NB4 (cell line): ENCODE results near the gene KCTD16.

Experiments used
- MYC ChIP-seq: IDR thresholded peaks from 2 replicates; pipeline ENCODE4 v1.6.1; 2011; ENCODE audit warnings: low read depth, low read length
- TF ChIP-seq, protein P1 (sequence below): IDR thresholded peaks from one replicate; pipeline ENCODE4 v1.5.1; 2012; ENCODE audit warnings: low read depth, low read length

DNA sequence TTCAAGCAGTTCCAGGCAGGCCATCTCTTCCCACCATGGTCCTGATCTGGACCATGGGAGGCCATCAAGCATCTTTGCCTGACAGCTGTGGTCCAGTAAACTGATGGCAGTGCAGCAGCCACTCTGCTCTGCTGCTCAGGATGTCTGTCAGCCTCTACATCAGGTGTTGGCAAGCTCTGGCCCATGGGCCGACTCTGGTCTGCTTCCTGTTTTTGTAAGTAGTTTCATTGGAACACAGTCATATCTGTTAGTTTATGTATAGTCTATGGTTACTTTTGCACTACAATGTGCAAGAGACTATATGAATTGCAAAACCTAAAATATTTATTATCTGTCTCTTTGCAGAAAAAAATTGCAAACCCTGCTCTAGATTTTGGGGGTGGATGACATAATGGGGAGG lies 225.0 kb downstream of the KCTD16 start:
- no peak for TF ChIP-seq MYC
- TF ChIP-seq, protein P1, sequence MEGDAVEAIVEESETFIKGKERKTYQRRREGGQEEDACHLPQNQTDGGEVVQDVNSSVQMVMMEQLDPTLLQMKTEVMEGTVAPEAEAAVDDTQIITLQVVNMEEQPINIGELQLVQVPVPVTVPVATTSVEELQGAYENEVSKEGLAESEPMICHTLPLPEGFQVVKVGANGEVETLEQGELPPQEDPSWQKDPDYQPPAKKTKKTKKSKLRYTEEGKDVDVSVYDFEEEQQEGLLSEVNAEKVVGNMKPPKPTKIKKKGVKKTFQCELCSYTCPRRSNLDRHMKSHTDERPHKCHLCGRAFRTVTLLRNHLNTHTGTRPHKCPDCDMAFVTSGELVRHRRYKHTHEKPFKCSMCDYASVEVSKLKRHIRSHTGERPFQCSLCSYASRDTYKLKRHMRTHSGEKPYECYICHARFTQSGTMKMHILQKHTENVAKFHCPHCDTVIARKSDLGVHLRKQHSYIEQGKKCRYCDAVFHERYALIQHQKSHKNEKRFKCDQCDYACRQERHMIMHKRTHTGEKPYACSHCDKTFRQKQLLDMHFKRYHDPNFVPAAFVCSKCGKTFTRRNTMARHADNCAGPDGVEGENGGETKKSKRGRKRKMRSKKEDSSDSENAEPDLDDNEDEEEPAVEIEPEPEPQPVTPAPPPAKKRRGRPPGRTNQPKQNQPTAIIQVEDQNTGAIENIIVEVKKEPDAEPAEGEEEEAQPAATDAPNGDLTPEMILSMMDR = no peak
